ENCODE measurements around the gene CREB3.
A peak's percentile ranks its signal among the peaks of the same experiment; 100 is the strongest.

CREB3 gene

GRCh38 chr9:35727676-35728040 is 4.8 kb upstream of the CREB3 start:
- DNase-seq, result no peak

GRCh38 chr9:35728041-35728971 is 4.2 kb upstream of the CREB3 start:
- DNase-seq, result peak; percentile 93

GRCh38 chr9:35729101-35729500 is 3.4 kb upstream of the CREB3 start:
- DNase-seq, result no peak

GRCh38 chr9:35729700-35730485 is 2.6 kb upstream of the CREB3 start:
- DNase-seq, result peak; percentile 96

DNA sequence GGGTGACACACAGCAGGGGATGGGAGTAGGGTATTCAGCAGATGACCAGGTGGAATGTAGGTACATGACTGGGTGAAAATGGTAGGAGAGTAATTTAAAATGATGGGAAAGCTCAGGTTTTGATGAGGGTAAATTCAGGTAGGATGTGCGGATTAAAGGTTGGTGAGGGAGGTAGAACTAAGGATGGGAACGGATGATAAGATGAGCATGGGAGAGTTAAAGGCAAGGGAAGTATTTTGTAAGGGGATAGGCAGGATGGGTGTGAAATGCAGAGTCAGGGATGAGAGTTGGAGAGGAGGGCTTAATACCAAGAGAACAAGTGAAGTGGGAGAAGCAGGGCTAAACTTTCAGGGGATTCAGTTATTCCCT is 2.0 kb upstream of the CREB3 start:
- DNase-seq, result no peak

- no peak for DNase-seq
Measured at GRCh38 chr9:35731415-35732184, 866 bp upstream of the CREB3 start.

GRCh38 chr9:35732800-35733541 is 505 bp downstream of the CREB3 start:
- DNase-seq, result peak; percentile 42

GRCh38 chr9:35734096-35734495 is 1.6 kb downstream of the CREB3 start:
- DNase-seq, result no peak

DNA sequence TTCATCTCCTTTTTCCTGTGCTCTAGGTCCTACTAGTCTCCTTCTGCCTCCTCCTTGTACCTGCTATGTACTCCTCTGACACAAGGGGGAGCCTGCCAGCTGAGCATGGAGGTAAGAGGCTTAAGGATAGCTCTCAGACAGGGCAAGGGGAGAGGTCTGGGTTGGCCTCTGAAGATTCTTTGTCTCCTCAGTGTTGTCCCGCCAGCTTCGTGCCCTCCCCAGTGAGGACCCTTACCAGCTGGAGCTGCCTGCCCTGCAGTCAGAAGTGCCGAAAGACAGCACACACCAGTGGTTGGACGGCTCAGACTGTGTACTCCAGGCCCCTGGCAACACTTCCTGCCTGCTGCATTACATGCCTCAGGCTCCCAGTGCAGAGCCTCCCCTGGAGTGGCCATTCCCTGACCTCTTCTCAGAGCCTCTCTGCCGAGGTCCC is 3.8 kb downstream of the CREB3 start:
- DNase-seq, result peak; percentile 62

GRCh38 chr9:35737143-35737542 is 4.7 kb downstream of the CREB3 start:
- DNase-seq, result no peak

DNA sequence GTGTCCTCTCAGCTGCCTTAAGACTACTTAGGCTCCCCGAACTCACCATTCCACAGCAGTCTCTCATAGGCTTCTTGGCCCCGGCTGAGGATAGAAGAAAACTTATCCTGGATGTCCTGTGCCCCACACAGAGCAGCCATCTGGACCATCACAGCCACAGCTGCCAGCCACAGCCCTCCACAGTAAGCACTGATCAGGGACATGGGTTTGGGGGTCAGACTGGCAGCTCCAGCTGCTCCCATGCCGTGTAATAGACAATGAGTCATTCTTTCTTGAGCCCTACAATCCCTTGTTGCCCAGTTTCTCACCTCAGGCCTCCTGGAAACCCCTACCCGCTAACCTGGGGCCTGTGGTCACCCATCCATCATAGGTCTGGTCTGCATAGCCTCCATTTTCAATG is 5.7 kb downstream of the CREB3 start:
- DNase-seq, result no peak

- DNase-seq, result no peak
Measured at GRCh38 chr9:35738924-35739323, 6.5 kb downstream of the CREB3 start.

DNA sequence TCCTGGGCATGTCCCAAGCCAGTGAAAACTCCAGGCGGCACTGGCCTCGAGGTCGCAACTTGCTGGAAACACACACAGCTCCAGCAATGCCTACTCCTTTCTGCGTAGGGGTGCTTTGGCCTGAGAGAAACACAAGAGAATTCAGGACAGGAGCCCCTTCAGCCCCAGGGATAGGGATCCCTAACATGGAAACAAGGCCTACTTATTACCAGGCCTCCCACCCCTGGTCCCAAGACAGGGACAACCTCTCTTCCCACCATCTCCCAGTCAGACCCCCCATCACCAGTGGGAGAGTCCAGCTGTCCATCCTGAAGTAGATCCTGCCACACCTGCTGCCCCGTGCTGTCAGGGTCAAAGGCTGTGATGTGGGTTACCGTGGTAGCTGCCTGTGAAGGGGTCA is 7.8 kb downstream of the CREB3 start:
- DNase-seq, result no peak

DNA sequence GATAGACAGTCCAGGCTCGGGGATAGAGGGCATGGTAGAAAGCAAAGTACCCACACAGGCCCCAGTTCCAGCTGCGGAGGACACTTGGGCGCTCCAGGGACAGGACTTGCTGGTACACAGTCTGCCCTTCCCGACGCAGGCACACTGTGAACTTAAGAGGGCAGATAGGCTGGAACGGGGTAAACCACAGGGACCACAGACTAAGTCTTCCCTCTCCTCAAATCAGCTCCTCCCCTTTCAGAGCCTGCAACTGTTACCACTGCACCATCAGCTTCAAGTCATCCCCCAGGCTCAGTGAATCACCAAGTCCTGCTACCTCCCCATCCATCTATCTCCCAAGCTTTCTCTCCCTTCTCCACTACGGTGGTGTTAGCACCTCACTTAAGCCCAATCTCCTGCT is 9.3 kb downstream of the CREB3 start:
- no peak for DNase-seq

DNA sequence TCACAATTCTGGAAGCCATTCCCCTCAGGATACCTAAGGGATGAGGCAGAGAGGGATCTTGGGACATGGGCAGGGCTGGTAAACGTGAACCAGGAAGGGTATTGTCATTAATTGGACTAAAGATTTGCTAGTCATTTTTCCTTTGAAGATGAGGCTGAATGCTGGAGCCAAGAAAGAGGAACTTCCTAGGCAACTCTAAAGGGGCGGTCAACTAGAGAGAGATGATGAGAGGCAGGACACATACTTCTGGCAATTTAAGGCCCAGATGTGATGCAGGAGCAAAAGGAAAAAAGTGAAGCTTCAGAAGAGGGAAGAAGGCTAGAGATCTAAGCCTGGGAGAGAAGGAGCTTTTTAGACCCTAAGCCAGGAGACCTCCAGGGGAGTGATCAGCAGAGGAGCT is 11.0 kb downstream of the CREB3 start:
- DNase-seq, result no peak

- DNase-seq, result no peak
Measured at GRCh38 chr9:35743880-35744518, 11.5 kb downstream of the CREB3 start.

GRCh38 chr9:35745569-35745968 is 13.1 kb downstream of the CREB3 start:
- DNase-seq, result no peak

GRCh38 chr9:35746583-35746982 is 14.1 kb downstream of the CREB3 start:
- DNase-seq, result no peak

GRCh38 chr9:35748242-35748857 is 15.9 kb downstream of the CREB3 start:
- DNase-seq, result no peak

GRCh38 chr9:35748858-35749514 is 16.5 kb downstream of the CREB3 start, which contains the start of the genes GBA2 and RGP1:
TSS of gene GBA2 (minus strand) at chr9:35749228. CDS start at chr9:35748704, 524 bp downstream.
TSS of gene RGP1 (plus strand) at chr9:35749287. CDS start at chr9:35749756, 469 bp downstream.
- peak; percentile 57 for DNase-seq
